SW480 (cell line): ENCODE data around the gene SMCP.

Experiments
- DNase-seq: peaks from one replicate; pipeline ENCODE4 v3.0.0-alpha.2; 2016; ENCODE audit warnings: low spot score

Gene SMCP

DNA sequence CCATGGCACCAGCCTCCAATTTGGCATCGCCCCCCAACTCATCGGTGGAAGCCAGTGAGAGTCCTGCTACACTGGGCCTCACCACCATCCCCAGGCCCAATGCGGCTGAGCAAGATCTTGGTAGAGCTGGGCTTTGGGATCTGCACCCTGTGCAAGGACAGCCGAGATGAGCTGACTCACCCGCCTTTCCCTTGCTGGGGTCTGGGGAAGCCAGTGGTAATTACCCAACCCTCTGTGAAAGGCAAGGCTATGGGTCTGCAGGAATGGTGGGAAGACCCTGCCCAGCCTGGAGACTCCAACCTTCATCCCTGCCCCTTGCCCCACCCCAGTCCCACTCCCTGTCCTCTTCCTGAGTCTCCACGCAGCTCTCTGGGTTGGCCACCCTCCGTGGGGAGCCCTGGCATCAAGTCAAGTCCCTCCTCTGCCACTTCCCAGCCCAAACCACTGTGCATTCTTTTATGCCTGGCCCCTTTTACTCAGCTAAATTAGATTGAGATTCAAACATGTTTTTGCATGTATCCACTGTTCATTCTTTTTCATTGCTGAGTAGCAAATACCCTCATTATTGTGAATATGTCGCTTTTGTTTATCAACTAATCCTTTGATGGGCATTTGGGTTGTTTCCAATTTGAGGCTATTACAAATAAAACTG is 8.8 kb downstream of the SMCP start:
- no peak for DNase-seq

- no peak for DNase-seq
Observed at GRCh38 chr1:152888126-152888525, 10.0 kb downstream of the SMCP start.

DNA sequence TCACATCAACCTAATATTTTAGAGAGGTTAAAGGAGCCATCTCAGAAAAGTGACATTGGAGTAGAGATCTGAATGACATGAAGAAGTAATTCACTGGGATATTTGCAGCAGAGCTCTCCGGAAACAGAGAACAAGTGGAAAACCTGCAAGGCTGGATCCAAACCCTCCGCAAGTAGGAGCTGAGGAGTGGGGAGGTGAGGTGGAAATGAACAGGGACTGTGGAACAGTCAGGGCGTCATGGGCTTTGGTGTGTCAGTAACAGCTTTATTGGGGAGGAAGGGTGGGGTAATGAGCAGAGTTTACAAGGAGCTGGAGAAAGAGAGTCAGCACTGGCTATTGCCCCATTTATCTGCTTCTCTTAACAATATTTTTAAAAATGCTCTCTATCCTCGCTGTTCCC is 20.9 kb downstream of the SMCP start:
- DNase-seq: no peak

GRCh38 chr1:152899883-152900282 is 21.8 kb downstream of the SMCP start:
- DNase-seq: no peak

GRCh38 chr1:152901631-152902030 is 23.5 kb downstream of the SMCP start:
- DNase-seq: no peak

DNA sequence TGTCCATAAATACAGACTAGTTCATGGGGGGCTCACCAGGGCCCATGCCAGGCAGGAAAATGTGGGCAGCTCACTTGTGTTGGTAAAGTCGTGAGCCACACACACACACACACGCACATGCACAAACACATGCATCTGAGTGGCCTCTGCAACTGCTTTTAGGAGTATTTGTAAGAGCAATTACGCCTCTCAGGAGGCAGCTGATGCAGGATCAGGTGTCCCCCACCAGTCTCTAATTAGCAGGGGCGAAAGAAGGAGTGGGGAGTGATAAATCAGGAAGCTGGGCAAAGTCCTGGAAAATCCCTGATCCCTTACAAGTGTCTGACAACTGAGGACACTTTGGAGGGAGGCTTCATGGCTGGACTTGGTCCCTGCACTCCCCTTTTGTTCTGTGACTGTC is 24.5 kb downstream of the SMCP start:
- no peak for DNase-seq

GRCh38 chr1:152904688-152905440 is 26.7 kb downstream of the SMCP start:
- no peak for DNase-seq

DNA sequence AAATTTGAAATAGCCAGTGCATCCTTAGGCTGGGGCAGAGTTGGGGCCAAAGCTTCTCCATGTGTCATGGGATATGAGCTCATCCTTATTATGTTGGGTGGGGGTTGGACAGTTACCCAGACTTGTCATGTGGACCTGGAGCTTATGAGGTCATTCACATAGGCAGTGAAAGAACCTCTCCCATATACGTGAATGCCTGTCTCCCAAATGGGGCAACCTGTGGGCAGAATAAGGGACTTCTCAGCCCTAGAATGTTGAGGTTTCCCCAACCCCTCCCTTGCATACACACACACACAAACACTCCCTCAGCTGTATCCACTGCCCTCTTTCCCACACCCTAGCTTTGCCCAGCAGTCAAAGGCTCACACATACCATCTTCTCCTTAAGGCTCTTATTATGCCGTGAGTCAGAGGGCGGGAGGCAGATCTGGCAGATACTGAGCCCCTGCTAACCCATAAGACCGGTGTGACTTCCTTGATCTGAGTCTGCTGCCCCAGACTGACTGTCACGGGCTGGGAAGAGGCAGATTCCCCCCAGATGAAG is 28.0 kb downstream of the SMCP start:
- peak; percentile 32 for DNase-seq

DNA sequence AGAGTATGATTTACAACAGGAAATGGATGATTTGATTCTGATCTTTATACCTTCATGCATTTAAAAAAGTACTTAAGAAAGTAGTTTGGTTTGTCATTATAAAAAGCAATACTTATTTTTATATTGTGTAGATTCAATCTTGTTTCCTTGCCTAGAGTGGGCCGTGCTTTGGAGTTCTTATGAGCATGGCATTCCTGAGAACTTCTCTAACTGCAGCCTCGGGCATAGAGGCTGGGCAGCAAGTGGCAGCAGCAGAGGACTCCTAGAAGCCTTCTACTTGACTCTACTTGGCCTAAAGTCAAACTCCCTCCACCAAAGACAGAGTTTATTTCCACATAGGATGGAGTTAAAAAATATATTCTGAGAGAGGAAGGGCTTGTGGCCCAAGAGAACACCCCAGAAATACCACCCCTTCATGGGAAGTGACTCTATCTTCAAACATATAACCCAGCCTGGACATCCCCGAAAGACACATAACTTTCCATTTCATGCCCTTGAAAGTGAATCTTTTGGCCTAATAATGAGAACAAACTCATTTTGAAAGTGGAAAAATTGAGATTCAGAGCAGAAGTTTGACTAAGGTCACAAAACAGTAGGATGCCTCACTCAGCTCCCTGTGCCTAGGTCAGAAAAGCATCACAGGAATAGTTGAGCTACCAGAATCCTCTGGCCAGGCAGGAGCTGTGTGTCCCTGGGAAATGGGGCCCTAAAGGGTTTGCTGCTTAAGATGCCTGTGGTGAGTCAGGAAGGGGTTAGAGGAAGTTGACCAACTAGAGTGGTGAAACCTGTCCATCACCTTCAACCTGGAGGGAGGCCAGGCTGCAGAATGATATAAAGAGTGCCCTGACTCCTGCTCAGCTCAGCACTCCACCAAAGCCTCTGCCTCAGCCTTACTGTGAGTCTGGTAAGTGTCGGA is 29.8 kb downstream of the SMCP start, which contains the start of gene IVL:
Gene IVL (plus strand): TSS at position 861 of the 916 bp plus-strand sequence. CDS start 1,252 bp downstream, outside the sequence.
- no peak for DNase-seq

DNA sequence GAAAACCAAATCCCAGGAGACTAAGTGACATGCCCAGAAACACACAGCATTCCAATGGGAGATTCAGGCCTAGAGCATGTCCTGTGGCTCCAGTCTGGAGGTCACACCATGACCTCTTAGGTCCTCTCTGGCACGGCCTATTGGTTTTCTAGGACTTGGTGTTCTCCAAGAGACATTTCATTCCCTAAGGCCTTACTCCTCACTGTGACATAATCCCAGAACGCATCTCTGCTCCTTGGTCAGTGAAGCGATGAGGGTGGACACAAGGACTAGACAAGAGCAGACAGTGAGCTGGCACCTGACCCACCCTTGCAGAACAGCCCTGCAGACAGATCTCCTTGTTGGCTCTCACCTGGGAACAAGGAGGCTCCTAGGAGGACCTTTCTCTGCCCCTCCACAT is 31.1 kb downstream of the SMCP start:
- no peak for DNase-seq

DNA sequence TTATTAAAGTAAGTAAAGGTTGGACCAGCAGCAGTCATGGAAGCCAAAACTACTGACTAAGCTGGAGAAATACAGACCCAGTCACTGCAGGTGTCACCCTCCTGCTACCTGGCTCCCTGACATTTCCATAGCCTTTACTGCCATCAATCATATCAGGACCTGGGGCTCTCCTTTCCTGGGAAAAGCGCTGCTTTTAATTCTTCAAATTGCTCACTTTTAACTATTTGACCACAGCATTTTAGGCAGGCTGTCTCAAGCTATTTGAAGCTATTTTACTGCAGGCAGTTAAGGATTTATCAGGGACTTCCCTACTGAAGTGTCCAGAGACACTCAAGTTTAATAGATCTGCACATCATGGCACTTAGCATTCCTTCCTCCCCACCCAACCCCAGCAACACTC is 34.3 kb downstream of the SMCP start:
- DNase-seq: no peak

GRCh38 chr1:152912900-152913299 is 34.8 kb downstream of the SMCP start:
- no peak for DNase-seq

DNA sequence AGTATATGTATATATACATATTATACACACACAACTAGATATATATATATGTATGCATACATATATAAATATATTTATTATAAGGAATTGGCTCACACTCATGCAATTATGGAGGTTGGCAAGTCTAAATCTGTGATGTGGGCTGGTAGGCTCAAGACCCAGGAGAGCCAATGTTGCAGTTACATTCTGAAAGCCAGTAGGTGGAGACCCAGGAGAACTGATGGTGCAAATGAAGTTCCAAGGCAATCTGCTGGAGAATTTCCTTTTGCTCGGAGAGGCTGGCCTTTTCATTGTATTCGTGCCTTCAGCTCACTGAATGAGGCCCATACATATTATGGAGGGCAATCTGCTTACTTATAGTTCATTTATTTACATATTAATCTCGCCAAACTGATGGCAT is 39.7 kb downstream of the SMCP start:
- DNase-seq: peak; percentile 34

- no peak for DNase-seq
Observed at GRCh38 chr1:152919071-152919470, 40.9 kb downstream of the SMCP start.

- no peak for DNase-seq
Observed at GRCh38 chr1:152924191-152924590, 46.1 kb downstream of the SMCP start.

GRCh38 chr1:152926091-152926490 is 48.0 kb downstream of the SMCP start:
- peak; percentile 40 for DNase-seq

- no peak for DNase-seq
Observed at GRCh38 chr1:152928671-152929070, 50.5 kb downstream of the SMCP start.

- no peak for DNase-seq
Observed at GRCh38 chr1:152932170-152932811, 54.2 kb downstream of the SMCP start.

DNA sequence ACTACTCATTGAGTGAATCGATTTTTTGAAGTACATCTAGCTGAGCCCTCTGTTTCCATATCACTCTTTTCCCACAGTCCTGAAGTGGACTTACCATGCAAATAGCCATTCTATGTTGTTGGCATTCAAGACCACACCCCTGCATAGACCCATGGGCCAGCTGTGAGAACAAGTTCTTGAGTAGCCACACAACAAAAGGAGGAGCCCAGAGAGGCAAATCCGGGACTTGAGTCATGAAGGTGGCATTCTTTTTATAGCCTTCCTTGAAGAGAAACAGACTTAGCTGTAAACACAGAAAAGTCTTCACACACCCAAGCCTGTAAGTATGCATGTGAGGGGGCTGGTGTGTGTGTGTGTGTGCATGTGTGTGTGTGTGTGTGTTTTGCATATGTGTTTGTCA is 55.1 kb downstream of the SMCP start:
- DNase-seq: no peak
